ENCODE results near the gene WFIKKN2.
"Not testable (repeated sequence)": the region's sequence is repeated elsewhere in the genome, so short reads cannot be mapped to it uniquely, and the experiment has no call there.

The WFIKKN2 gene

GRCh38 chr17:50858486-50859225 is 23.3 kb downstream of the WFIKKN2 start:
- no peak for DNase-seq

DNA sequence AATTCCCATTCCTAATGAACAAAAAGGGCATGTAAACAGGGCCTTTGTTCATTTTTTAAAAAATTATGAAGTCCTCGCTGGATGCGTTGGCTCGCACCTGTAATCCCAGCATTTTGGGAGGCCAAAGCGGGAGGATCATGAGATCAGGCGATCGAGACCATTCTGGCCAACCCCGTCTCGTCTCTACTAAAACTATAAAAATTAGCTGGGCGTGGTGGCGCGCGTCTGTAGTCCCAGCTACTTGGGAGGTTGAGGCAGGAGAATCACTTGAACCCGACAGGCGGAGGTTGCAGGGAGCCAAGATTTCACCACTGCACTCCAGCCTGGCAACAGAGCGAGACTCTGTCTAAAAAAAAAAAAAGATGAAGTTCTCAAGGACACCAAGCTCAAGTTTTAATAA is 24.3 kb downstream of the WFIKKN2 start:
- not testable (repeated sequence) for DNase-seq

GRCh38 chr17:50861334-50861676 is 25.9 kb downstream of the WFIKKN2 start:
- no peak for DNase-seq

DNA sequence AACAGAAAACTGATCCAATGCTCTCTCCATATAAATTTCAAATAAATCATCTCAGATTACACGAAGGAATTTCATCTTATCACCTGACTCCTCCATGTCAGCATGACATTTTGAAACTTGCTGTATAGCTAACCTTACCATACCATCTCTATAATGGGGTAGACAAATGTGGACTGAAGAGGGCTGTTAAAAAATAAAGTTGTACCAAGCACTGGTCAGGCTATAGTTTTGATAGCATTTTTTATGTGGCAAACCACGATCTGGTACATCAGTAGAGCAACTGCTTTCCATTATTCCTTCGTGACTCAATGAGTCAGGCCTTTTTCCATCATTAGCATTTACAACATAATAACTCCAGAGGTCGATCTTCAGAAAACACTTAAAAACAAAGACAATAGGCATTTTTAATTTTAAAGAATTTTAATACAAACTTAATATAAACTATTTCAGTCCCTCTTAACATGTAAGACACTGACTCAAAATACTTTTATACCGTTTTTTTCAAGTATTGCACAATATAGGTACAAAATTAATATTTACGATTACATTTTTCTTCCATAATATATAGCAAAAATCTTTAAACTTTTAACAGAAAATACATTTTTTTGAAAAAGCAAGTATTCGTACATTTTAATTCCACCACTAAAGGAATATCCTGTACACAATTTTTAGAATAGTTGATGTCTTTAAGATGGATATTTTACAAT is 26.6 kb downstream of the WFIKKN2 start:
- no peak for DNase-seq

GRCh38 chr17:50863221-50863843 is 27.9 kb downstream of the WFIKKN2 start:
- peak; percentile 37 to 41 for DNase-seq

- DNase-seq, result no peak
Observed at GRCh38 chr17:50863931-50864330, 28.5 kb downstream of the WFIKKN2 start.

GRCh38 chr17:50864747-50865059 is 29.3 kb downstream of the WFIKKN2 start:
- DNase-seq, result no peak

GRCh38 chr17:50865060-50865867 is 29.9 kb downstream of the WFIKKN2 start:
- DNase-seq, result peak; percentile 27 to 33

- no peak for DNase-seq
Observed at GRCh38 chr17:50865868-50866260, 30.5 kb downstream of the WFIKKN2 start.

GRCh38 chr17:50866261-50866949 is 31.0 kb downstream of the WFIKKN2 start, which contains the start of gene TOB1:
Gene TOB1 (minus strand): TSS chr17:50866354. CDS start chr17:50864017, 2,337 bp downstream.
- peak; percentile 94 to 97 for DNase-seq

GRCh38 chr17:50866950-50867362 is 31.6 kb downstream of the WFIKKN2 start:
- peak; percentile 46 to 53 for DNase-seq

GRCh38 chr17:50867363-50868139 is 32.2 kb downstream of the WFIKKN2 start:
- peak; percentile 71 to 77 for DNase-seq

DNA sequence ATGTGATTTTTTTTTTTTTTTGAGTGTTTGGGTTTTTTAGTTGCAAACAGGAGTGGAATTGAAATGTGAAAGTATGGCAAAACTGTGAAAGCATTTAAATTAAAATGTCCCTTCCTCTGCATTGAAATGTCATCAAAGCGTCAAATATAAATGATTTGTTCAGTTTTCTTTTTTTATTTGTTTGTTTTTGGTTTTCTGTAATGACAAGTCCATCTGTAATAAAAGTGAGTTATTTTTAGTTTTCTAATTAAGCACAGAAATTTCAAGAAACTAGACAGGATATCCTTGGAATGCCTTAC is 32.7 kb downstream of the WFIKKN2 start:
- no peak for DNase-seq

DNA sequence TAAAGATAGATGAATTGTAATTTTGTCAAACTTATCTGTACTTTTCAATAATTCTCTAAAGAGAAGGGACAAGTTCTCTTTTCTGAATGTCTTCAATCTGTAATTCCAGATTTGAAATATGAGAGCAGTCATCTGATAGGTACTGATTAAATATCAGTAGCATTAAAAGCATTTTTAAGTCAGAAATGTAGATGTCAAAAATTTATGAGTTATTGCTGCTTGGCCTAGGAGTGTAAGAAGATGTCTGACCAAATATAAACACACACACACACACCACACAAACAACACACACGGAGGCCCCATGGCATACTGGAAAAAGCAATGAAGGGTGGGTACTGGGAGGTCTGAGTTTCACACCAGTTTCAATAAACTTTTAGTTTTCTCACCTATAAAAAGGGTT is 33.2 kb downstream of the WFIKKN2 start:
- DNase-seq, result no peak

- DNase-seq, result no peak
Observed at GRCh38 chr17:50871364-50871763, 36.0 kb downstream of the WFIKKN2 start.

DNA sequence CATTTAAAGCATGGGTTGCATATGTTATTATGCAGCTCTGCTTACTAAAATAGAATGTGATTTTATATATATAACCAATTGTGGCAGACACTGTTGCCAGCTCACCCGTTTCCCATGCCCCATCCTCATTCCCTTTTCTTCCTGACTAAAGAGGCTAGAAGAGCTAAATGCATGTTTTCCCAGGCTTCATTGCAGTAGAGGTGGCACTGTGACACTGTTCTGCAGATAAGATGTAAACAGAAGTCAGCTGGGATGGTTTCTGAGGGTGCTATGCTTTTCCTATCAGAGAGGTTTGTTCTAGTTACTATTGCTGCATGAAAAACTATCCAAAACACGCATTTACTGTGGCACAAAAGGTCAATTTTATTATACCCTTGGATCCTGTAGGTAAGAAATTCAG is 36.5 kb downstream of the WFIKKN2 start:
- no peak for DNase-seq

- no peak for DNase-seq
Observed at GRCh38 chr17:50872710-50873424, 37.5 kb downstream of the WFIKKN2 start.

GRCh38 chr17:50875074-50875473 is 39.7 kb downstream of the WFIKKN2 start:
- DNase-seq, result no peak

- DNase-seq, result not testable (repeated sequence)
Observed at GRCh38 chr17:50877042-50877441, 41.7 kb downstream of the WFIKKN2 start.

GRCh38 chr17:50877838-50878237 is 42.5 kb downstream of the WFIKKN2 start:
- DNase-seq, result no peak

DNA sequence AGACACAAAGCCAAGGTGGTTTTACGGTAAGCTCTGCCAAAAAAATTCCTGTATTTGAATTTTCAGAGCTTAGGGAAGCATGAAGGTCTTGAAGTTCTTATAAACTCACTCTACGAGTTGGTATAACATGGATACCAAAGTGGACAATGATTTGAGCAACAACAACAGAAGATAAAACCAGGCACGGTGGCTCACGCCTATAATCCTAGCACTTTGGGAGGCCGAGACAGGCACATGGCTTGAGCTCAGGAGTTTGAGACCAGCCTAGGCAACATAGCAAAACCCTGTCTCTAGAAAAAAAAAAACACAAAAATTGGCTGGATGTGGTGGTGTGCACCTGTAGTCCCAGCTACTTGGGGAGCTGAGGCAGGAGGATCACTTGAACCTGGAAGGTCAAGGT is 43.7 kb downstream of the WFIKKN2 start:
- DNase-seq, result no peak

Measured in stimulated activated CD4-positive, alpha-beta T cell treated with anti-CD3 and anti-CD28 coated beads, Interleukin-2, amount 100 ng/mL, for 48 hours (primary cell).